CD14-positive monocyte (primary cell): ENCODE measurements around the gene APCDD1L. TPM values are rescaled to one million over a fixed set of nuclear protein-coding genes. Genes with fewer than 3 reads are reported as not detected.

Experiments
- DNase-seq, 3 donors: peaks; one replicate each; pipeline ENCODE4 v3.0.0-alpha.2; 2011 to 2022
- H2AFZ ChIP-seq: 2 replicates; pipeline ENCODE4 v1.6.0; 2012; ENCODE audit warnings: mild to moderate bottlenecking, low read depth, low read length, inconsistent platforms; ENCODE audit not compliant: insufficient read depth, poor library complexity, severe bottlenecking
- H3K27ac ChIP-seq, 2 donors: 1 replicate in 1 of 2; 2 replicates in 1 of 2; pipeline ENCODE4 v1.5.1; 2012 to 2013; ENCODE audit warnings: low read length in 2 of 2, control low read depth in 1 of 2, inconsistent platforms in 1 of 2, low read depth in 1 of 2, mild to moderate bottlenecking in 1 of 2
- H3K27me3 ChIP-seq, 2 donors: one replicate each; pipeline versions ENCODE4 v1.6.0 to v1.6.1; 2011 to 2013; ENCODE audit warnings: low read length in 2 of 2; ENCODE audit not compliant: control insufficient read depth in 2 of 2, insufficient read depth in 2 of 2
- H3K36me3 ChIP-seq, 2 donors: replicated peaks in 1 of 2; 1 replicate in 1 of 2; 2 replicates in 1 of 2; pipeline versions ENCODE4 v1.5.1 to v1.6.1; 2012 to 2013; ENCODE audit warnings: low read length in 2 of 2, control low read depth in 1 of 2, inconsistent platforms in 1 of 2, mild to moderate bottlenecking in 1 of 2; ENCODE audit not compliant: insufficient read depth in 2 of 2, control insufficient read depth in 1 of 2
- H3K4me1 ChIP-seq, 2 donors: 1 replicate in 1 of 2; 2 replicates in 1 of 2; pipeline versions ENCODE4 v1.5.1 to v1.6.1; 2012 to 2013; ENCODE audit warnings: low read length in 2 of 2, control low read depth in 1 of 2, inconsistent platforms in 1 of 2, mild to moderate bottlenecking in 1 of 2, moderate library complexity in 1 of 2; ENCODE audit not compliant: insufficient read depth in 2 of 2, control insufficient read depth in 1 of 2
- H3K4me2 ChIP-seq: replicated peaks from 2 replicates; pipeline ENCODE3; 2012; ENCODE audit warnings: low read length, moderate library complexity, mild to moderate bottlenecking; ENCODE audit not compliant: poor library complexity, severe bottlenecking; ENCODE audit errors: extremely low read depth
- H3K4me3 ChIP-seq, 3 experiments: fragments of 200-600 bp in 1 of 3; sonication (generic) in 1 of 3; replicated peaks in 1 of 3; 1 replicate in 2 of 3; 2 replicates in 1 of 3; pipeline ENCODE4 v1.5.1; 2011 to 2013; ENCODE audit warnings: low read length in 3 of 3, mild to moderate bottlenecking in 3 of 3, control low read depth in 2 of 3, low read depth in 2 of 3, inconsistent platforms in 1 of 3, moderate library complexity in 1 of 3
- H3K79me2 ChIP-seq: 2 replicates; pipeline ENCODE4 v1.6.0; 2012; ENCODE audit warnings: mild to moderate bottlenecking, control low read depth, inconsistent platforms, low read length, moderate library complexity; ENCODE audit not compliant: insufficient read depth
- H3K9ac ChIP-seq: 2 replicates; pipeline ENCODE4 v1.6.0; 2017; ENCODE audit warnings: low read length, mild to moderate bottlenecking; ENCODE audit not compliant: insufficient read depth, poor library complexity, severe bottlenecking
- H3K9me3 ChIP-seq, 2 donors: replicated peaks in 1 of 2; 1 replicate in 1 of 2; 2 replicates in 1 of 2; pipeline versions ENCODE4 v1.5.1 to v1.6.1; 2012 to 2013; ENCODE audit warnings: low read length in 2 of 2, control low read depth in 1 of 2; ENCODE audit not compliant: control insufficient read depth in 1 of 2, insufficient read depth in 1 of 2
- H4K20me1 ChIP-seq: 2 replicates; pipeline ENCODE4 v1.6.0; 2012; ENCODE audit warnings: mild to moderate bottlenecking, low read length, control low read depth, moderate library complexity; ENCODE audit not compliant: insufficient read depth
- H3K27ac Mint-ChIP-seq, 7 donors: one replicate each; pipeline ENCODE4 v1.8.0; 2020; ENCODE audit warnings: mild to moderate bottlenecking in 7 of 7, mixed read lengths in 7 of 7, moderate library complexity in 6 of 7, inconsistent platforms in 2 of 7
- H3K27me3 Mint-ChIP-seq, 3 donors: one replicate each; pipeline ENCODE4 v1.8.0; 2021 to 2022; ENCODE audit warnings: low read depth in 3 of 3, mild to moderate bottlenecking in 3 of 3, mixed read lengths in 3 of 3, moderate library complexity in 3 of 3, inconsistent platforms in 1 of 3
- H3K36me3 Mint-ChIP-seq, 2 donors: one replicate each; pipeline ENCODE4 v1.8.0; 2020; ENCODE audit warnings: mixed read lengths in 2 of 2, inconsistent platforms in 1 of 2, mild to moderate bottlenecking in 1 of 2
- H3K4me1 Mint-ChIP-seq: one replicate; pipeline ENCODE4 v1.8.0; 2020; ENCODE audit warnings: mild to moderate bottlenecking, mixed read lengths
- H3K4me3 Mint-ChIP-seq, 2 donors: one replicate each; pipeline ENCODE4 v1.8.0; 2020; ENCODE audit warnings: mild to moderate bottlenecking in 2 of 2, mixed read lengths in 2 of 2, moderate library complexity in 1 of 2
- H3K9me3 Mint-ChIP-seq, 7 donors: one replicate each; pipeline ENCODE4 v1.8.0; 2020 to 2022; ENCODE audit warnings: mixed read lengths in 7 of 7, mild to moderate bottlenecking in 6 of 7, moderate library complexity in 6 of 7, inconsistent platforms in 2 of 7
- WGBS: methylation state at CpG from one replicate; pipeline ENCODE4 v1.1.5; 2013; ENCODE audit warnings: missing lambda C conversion rate; ENCODE audit not compliant: insufficient coverage; 5-methylcytosine and 5-hydroxymethylcytosine counted together
- intact Hi-C, 2 donors: fragments of 100-400 bp; cut with micrococcal nuclease; formaldehyde crosslinking; loops; one replicate each; pipeline versions ENCODE4 v1.15.0 to v1.15.1; 2023
- polyA plus RNA-seq, 3 donors: library from polyadenylated mRNA; depleted of rRNA in 1 of 3; unstranded in 2 of 3; stranded (reverse) in 1 of 3; fragments of 300-500 nt in 2 of 3; fragments of >200 nt in 1 of 3; fragmentation: Illumina TruSeq in 2 of 3; gene quantifications; 1 replicate in 2 of 3; 2 replicates in 1 of 3; pipeline ENCODE4 v1.2.3, GENCODE V29; 2012 to 2021
- TF ChIP-seq, protein P1 (sequence below): fragments of 200-600 bp; IDR thresholded peaks from one replicate; pipeline ENCODE4 v1.8.0; 2022; ENCODE audit warnings: antibody characterized with exemption, mild to moderate bottlenecking

The APCDD1L gene
- polyA plus RNA-seq, 3 donors: not detected

DNA sequence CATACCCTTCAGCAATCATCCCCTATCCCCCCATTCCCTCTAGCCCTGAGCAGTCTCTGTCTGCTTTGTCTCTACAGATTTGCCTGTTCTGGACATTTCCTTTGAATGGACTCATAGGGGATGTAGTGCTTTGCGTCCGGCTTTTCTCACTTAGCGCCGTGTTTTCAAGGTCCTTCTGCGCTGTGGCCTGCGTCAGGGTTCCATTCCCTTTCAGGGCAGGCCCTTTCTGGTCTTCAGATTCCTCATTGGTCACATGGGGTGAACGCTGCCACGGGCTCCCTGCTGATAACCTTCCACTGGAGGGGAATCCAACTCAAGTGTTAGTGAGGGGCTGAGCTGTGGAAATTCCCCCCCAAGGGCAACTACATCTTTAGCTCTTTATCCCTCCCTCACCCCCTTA is 36.4 kb upstream of the APCDD1L start:
- Mint-ChIP-seq H3K36me3 (no peaks in the 10 kb centered on the region), H3K4me1 (no peaks in the 10 kb centered on the region), H3K27me3 (peaks cover 10 to 15% (median 15%) of the 10 kb centered on the region in 3 donors), H3K4me3 (no peak overlapping the region), H3K9me3 (no peaks in the 10 kb centered on the region), H3K27ac (no peak overlapping the region)
- TF ChIP-seq, protein P1, sequence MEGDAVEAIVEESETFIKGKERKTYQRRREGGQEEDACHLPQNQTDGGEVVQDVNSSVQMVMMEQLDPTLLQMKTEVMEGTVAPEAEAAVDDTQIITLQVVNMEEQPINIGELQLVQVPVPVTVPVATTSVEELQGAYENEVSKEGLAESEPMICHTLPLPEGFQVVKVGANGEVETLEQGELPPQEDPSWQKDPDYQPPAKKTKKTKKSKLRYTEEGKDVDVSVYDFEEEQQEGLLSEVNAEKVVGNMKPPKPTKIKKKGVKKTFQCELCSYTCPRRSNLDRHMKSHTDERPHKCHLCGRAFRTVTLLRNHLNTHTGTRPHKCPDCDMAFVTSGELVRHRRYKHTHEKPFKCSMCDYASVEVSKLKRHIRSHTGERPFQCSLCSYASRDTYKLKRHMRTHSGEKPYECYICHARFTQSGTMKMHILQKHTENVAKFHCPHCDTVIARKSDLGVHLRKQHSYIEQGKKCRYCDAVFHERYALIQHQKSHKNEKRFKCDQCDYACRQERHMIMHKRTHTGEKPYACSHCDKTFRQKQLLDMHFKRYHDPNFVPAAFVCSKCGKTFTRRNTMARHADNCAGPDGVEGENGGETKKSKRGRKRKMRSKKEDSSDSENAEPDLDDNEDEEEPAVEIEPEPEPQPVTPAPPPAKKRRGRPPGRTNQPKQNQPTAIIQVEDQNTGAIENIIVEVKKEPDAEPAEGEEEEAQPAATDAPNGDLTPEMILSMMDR: no peak
- no peaks in the 10 kb centered on the region for H3K79me2 ChIP-seq
- no peaks in the 10 kb centered on the region for H4K20me1 ChIP-seq
- H3K27me3 ChIP-seq: no peaks in the 10 kb centered on the region
- no peak overlapping the region for H2AFZ ChIP-seq
- no peaks in the 10 kb centered on the region for H3K4me1 ChIP-seq
- 100% methylated on average over 4 of the region's 8 CpGs for WGBS
- intact Hi-C loops: no loop called here
- no peak overlapping the region for H3K27ac ChIP-seq
- no peak overlapping the region for H3K4me3 ChIP-seq
- H3K36me3 ChIP-seq: no peaks in the 10 kb centered on the region
- no peak overlapping the region for H3K4me2 ChIP-seq
- no peak for DNase-seq
- no peak overlapping the region for H3K9ac ChIP-seq
- no peaks in the 10 kb centered on the region for H3K9me3 ChIP-seq

DNA sequence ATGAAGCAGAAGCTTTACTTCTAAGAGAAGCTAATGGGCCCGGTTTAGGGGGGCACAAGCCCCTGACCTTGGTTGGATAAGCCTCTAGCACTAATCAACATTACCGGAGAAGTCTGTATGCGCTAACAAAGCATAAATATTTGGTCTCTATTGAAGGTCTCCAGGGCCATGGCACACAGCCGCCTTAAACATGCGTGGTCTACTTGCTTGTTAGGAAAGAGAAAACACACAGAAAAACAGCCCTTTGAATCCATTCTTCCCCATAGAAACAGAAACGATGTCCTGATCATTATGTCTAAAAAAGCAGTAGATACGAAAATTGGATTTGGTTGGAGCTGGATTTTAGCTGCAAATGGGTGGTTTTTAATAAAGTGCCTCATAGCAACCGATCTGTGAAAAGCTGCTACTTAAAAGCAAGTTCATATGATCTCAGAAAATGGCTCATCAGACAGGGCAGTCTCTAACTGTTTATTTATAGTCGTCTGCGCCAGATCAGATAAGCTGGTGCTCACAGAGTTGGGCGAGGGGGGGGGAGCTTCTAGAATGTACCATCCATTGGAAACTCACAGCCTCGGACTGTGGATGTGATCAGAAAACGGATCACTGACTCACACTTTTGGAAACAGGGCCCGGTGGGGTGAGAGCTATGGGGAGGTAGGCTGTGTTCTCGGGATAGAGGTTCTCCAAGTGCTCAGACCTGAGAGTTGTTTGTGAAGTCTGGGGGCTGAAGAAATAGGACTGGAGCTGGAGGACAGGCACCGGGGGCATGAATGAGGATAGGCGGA is 35.3 kb upstream of the APCDD1L start:
- intact Hi-C loops: no loop called here
- 82% methylated on average over 7 of the region's 17 CpGs for WGBS
- Histone ChIP-seq H3K4me2 (no peak overlapping the region), H3K27ac (no peak overlapping the region), H3K79me2 (no peaks in the 10 kb centered on the region), H4K20me1 (no peaks in the 10 kb centered on the region), H3K4me1 (no peaks in the 10 kb centered on the region), H3K9ac (no peak overlapping the region), H2AFZ (no peak overlapping the region), H3K27me3 (no peaks in the 10 kb centered on the region), H3K4me3 (no peak overlapping the region), H3K36me3 (no peaks in the 10 kb centered on the region), H3K9me3 (no peaks in the 10 kb centered on the region)
- no peak for DNase-seq
- no peaks in the 10 kb centered on the region for H3K36me3 Mint-ChIP-seq
- TF ChIP-seq, protein P1: no peak
- no peak overlapping the region for H3K27ac Mint-ChIP-seq
- no peak overlapping the region for H3K4me3 Mint-ChIP-seq
- H3K27me3 Mint-ChIP-seq: peaks cover 10 to 23% (median 15%) of the 10 kb centered on the region in 3 donors
- H3K4me1 Mint-ChIP-seq: no peaks in the 10 kb centered on the region
- H3K9me3 Mint-ChIP-seq: no peaks in the 10 kb centered on the region
